ENCODE data around the gene SLC36A1.
"Not testable (repeated sequence)": the region's sequence is repeated elsewhere in the genome, so short reads cannot be mapped to it uniquely, and the experiment has no call there.

Gene SLC36A1
- total RNA-seq = 8.3 to 8.4 reads per million in 2 experiments

GRCh38 chr5:151447174-151448037 lies at the start of gene SLC36A1:
Gene SLC36A1 (plus strand): TSS chr5:151447603. CDS start chr5:151458793, 11,190 bp downstream.
- peak; percentile 79 for DNase-seq (ENCODE audit: low read depth)

GRCh38 chr5:151405334-151406160 lies 41.9 kb upstream of the SLC36A1 start:
- DNase-seq (ENCODE audit: low read depth) = no peak

DNA sequence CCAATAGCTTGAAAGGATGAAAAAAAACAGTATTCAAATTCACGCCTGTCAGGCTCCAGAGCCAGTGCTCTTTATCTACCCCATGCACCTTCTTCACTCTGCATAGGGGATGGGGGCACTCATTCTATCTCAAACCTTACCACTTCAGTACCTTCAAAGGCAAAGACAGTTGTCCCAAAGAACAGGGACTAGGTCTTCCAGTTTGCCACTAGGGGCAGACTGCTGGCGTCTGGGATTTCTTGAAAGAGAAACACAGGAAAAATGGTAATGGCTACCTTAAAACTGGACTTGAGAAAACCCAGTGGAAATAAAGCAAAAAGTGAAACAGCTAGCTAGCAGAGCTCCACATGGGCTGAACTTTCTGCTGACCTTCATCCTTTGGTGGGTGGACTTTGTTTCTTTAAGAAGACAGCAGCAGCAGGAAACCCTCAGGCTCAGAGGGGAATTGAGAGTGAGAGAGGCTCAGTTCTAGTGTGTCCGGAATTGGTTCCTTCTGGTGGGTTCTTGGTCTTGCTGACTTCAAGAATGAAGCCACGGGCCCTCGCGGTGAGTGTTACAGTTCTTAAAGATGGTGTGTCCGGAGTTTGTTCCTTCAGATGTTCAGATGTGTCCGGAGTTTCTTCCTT lies 41.0 kb upstream of the SLC36A1 start:
- DNase-seq (ENCODE audit: low read depth) = no peak

DNA sequence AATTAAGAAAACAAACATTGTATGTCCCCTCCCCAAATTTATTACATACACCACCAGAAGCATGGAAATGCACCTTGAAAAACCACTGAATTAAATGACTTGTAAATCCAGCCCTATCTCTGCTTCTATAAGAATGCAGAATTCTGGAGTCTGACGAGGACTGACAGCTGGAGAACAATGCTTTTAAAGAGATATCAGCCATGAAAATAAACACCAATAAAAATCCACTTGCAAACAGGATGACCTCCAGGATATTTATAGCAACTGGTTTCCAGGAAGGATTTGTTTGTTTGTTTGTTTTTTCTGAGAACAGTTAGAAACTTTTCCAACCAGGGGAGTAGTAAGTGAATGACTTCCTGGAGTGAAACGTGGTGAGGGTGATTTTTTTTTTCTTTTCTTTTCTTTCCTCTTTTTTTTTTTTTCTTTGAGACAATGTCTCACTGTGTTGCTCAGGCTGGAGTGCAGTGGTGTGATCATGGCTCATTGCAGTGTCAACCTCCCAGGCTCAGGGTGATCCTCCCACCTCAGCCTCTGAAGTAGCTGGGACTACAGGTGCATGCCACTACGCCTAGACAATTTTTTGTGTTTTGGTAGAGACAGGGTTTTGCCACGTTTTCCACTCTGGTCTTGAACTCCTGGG lies 38.7 kb upstream of the SLC36A1 start:
- DNase-seq (ENCODE audit: low read depth) = no peak

DNA sequence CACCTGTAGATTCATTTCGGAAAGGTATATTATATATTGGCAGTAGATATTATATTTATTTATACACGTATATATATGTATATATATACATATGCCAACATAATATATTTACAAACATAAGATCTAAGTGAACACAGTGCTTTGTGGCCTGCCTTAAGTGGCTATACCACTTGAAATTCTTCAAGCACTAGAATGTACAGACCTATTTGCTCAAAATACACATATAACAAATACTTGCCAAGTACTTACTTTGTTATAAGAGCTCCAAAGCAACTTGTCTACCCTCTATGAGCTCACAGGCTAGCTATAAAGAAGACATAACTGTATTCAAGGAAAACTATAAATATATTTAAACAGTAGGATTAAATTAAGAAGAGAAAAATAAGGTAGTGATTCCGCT lies 33.6 kb upstream of the SLC36A1 start:
- DNase-seq (ENCODE audit: low read depth) = no peak

GRCh38 chr5:151414536-151414935 lies 32.9 kb upstream of the SLC36A1 start:
- DNase-seq (ENCODE audit: low read depth) = no peak

GRCh38 chr5:151417712-151418111 lies 29.7 kb upstream of the SLC36A1 start:
- no peak for DNase-seq (ENCODE audit: low read depth)

- no peak for DNase-seq (ENCODE audit: low read depth)
Observed at GRCh38 chr5:151420127-151420526, 27.3 kb upstream of the SLC36A1 start.

DNA sequence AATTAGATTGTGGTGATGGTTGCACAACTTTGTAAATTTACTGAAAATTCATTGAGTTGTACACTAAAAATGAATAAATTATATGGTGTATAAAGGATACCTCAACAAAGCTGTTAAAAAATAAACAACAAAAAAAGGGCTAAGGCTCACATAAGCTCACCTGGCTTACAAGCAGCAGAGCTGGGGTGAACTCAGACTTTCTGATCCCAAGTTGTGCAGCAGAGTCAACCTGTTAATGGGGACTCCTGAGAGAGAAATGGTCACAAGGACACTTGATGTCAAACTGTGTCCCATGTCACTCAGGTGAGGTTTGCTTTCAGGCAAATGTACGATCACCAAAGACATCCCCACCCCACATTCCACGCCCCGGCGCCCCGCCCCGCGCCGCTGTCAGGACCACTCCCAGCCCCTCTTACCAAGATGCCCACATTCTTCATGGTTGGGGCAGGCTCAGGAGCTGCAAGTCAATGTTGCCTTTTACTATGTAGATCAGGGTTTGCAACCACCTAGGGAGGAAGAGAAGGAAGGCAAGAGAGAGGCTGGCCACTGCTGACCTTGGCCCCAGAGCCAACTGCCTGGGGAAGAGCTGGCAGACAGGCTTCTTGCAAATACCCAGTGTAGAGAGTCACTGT lies 22.4 kb upstream of the SLC36A1 start:
- DNase-seq (ENCODE audit: low read depth) = no peak

GRCh38 chr5:151426347-151426746 lies 21.1 kb upstream of the SLC36A1 start:
- DNase-seq (ENCODE audit: low read depth) = not testable (repeated sequence)

DNA sequence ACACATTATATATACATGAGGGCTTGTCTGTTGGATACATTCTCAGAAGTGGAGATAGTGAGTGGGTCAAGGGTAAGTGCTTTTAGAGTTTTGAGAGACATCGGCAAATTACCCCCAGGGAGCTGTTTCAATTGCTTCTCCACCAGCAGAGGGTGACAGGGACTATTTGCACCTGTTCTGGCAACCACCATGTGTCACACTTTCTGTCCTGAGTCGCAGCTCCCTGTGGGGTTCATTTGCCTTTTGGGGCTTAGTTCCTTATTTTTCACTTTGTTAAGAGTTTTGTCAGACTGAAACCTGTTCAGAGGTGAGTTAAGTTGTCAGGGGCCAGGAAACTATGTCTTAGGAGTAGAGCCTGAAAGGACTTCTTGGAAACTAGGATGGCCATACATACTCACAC lies 20.1 kb upstream of the SLC36A1 start:
- no peak for DNase-seq (ENCODE audit: low read depth)

DNA sequence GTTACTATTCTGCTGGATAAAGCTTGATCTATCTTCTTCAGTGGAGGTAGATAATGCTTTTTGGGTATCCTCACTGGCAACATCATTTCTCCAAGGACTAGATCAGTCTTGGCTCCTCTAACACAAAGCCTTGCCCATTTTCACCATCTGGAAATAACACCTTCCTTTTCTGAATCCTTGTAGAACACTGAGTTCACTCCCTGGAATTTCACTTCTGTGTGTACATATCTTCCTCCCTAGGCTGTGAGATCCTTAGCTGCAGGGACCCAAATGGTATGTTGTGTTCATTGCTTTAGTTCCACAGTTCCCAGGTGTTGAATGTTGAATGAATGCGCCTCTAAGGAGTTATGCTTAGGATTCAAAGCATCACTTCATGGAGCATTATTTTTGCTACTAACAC lies 16.7 kb upstream of the SLC36A1 start:
- no peak for DNase-seq (ENCODE audit: low read depth)

DNA sequence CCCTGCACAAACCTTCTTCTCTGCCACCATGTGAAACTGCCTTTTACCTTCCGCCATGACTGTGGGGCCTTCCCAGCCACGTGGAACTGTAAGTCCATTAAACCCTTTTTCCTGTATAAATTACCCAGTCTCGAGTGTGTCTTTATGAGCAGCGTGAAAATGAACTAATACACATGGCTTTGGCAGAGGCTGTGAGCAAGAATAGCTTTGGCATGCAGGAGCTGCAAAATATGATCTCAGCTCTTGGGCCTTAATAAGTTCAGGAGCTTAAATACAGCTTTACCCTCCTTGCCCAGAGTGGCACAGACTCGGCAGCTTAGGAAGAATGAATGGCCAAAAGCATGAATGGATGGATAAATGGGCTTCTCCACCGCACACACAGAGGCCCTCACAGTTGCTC lies 15.7 kb upstream of the SLC36A1 start:
- DNase-seq (ENCODE audit: low read depth) = no peak

DNA sequence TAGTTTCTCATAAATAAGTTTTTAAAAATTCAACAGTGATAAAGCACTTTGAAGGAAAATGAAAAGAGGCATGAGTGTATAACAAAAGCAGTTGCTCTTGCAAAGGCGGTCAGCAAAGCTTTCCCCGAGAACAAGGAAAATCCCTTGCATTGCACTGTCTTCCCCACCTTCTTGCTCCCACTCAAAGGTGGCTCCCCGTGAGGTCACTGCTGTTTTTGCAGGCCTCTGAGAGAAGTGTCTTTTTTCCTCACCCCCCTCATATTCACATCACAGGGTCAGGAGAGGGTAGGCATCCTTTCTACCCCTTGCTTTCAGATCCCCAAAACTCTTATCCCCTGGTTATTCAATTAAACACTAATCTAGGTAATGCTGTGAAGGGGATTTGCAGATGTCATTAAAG lies 15.2 kb upstream of the SLC36A1 start:
- DNase-seq (ENCODE audit: low read depth) = no peak

- DNase-seq (ENCODE audit: low read depth) = no peak
Observed at GRCh38 chr5:151434570-151435237, 12.7 kb upstream of the SLC36A1 start.

- no peak for DNase-seq (ENCODE audit: low read depth)
Observed at GRCh38 chr5:151448038-151448985, 909 bp downstream of the SLC36A1 start.

DNA sequence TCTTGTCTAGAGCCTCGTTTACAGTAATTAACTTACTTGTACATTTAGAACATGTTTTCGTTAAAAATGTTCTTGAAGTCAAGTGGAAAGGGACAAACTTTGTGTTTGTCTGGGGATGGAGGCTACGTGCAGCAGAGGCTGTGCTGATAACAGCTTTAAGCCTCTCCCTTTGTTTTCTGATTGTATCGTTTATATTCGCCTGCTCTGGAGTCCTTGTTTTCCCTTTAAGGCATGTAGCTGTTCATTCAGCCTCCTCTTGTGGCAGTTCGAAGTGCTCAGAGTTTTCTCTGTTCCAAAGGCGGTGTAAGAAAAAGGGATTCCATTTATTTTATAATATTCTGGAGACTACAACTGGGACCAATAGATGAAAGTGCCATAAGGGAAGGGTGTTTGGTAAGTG lies 1.9 kb downstream of the SLC36A1 start:
- no peak for DNase-seq (ENCODE audit: low read depth)

GRCh38 chr5:151449839-151450238 lies 2.4 kb downstream of the SLC36A1 start:
- DNase-seq (ENCODE audit: low read depth) = no peak

DNA sequence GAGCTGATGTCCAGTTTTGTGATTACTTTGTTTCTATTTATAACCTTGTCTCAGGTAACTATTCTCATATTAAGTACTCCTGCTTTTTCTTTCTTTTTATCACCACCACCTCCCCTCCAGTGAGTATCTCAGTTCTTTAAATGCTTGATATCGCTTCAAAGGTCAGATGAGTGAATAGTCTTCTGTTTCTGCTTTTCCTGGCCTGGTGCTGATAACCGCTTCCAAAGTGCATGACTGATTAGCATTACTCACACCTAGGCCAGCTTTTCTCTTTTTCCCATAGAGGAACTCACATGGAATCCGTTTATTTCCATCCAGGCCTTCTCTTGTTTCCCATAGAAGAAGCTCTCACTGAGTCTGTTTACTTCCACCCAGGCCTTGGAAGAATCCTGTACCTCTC lies 3.2 kb downstream of the SLC36A1 start:
- DNase-seq (ENCODE audit: low read depth) = no peak
